Measurements from ENCODE around the gene HPSE. TPM values are rescaled to one million over a fixed set of nuclear protein-coding genes. Genes with fewer than 3 reads are reported as not detected.

The HPSE gene
- total RNA-seq, 1 donor from 2014 or later, result 1.8 TPM

- H3K27ac Mint-ChIP-seq (ENCODE audit: unreplicated experiment), result no peak overlapping the region
- no peak overlapping the region for H3K4me3 Mint-ChIP-seq (ENCODE audit: unreplicated experiment)
- no peaks in the 10 kb centered on the region for H3K27me3 Mint-ChIP-seq (ENCODE audit: unreplicated experiment)
- no peaks in the 10 kb centered on the region for H3K36me3 Mint-ChIP-seq (ENCODE audit: unreplicated experiment)
- DNase-seq, result no peak
- H3K4me1 Mint-ChIP-seq (ENCODE audit: low read depth, unreplicated experiment), result no peaks in the 10 kb centered on the region
- no peaks in the 10 kb centered on the region for H3K9me3 Mint-ChIP-seq (ENCODE audit: unreplicated experiment)
- TF ChIP-seq CTCF (IDR thresholded peaks at IDR 0.05; ENCODE audit: partially characterized antibody, unreplicated experiment), result no peak
Measured at GRCh38 chr4:83267830-83268475, 66.7 kb downstream of the HPSE start.

GRCh38 chr4:83267121-83267829, 67.4 kb downstream of the HPSE start:
- no peaks in the 10 kb centered on the region for H3K27me3 Mint-ChIP-seq (ENCODE audit: unreplicated experiment)
- H3K36me3 Mint-ChIP-seq (ENCODE audit: unreplicated experiment), result no peaks in the 10 kb centered on the region
- no peaks in the 10 kb centered on the region for H3K4me1 Mint-ChIP-seq (ENCODE audit: low read depth, unreplicated experiment)
- H3K27ac Mint-ChIP-seq (ENCODE audit: unreplicated experiment), result no peak overlapping the region
- no peak for DNase-seq
- no peak overlapping the region for H3K4me3 Mint-ChIP-seq (ENCODE audit: unreplicated experiment)
- H3K9me3 Mint-ChIP-seq (ENCODE audit: unreplicated experiment), result no peaks in the 10 kb centered on the region
- TF ChIP-seq CTCF (IDR thresholded peaks at IDR 0.05; ENCODE audit: partially characterized antibody, unreplicated experiment), result no peak

- no peak for DNase-seq
- Mint-ChIP-seq H3K9me3 (ENCODE audit: unreplicated experiment) (no peaks in the 10 kb centered on the region), H3K27ac (ENCODE audit: unreplicated experiment) (no peak overlapping the region), H3K27me3 (ENCODE audit: unreplicated experiment) (no peaks in the 10 kb centered on the region), H3K36me3 (ENCODE audit: unreplicated experiment) (no peaks in the 10 kb centered on the region), H3K4me1 (ENCODE audit: low read depth, unreplicated experiment) (no peaks in the 10 kb centered on the region), H3K4me3 (ENCODE audit: unreplicated experiment) (no peak overlapping the region)
- no peak for TF ChIP-seq CTCF (IDR thresholded peaks at IDR 0.05; ENCODE audit: partially characterized antibody, unreplicated experiment)
Measured at GRCh38 chr4:83266689-83267088, 68.0 kb downstream of the HPSE start.

GRCh38 chr4:83263106-83263505, 71.5 kb downstream of the HPSE start:
- H3K27ac Mint-ChIP-seq (ENCODE audit: unreplicated experiment), result no peak overlapping the region
- no peaks in the 10 kb centered on the region for H3K36me3 Mint-ChIP-seq (ENCODE audit: unreplicated experiment)
- DNase-seq, result no peak
- H3K4me3 Mint-ChIP-seq (ENCODE audit: unreplicated experiment), result no peak overlapping the region
- no peaks in the 10 kb centered on the region for H3K9me3 Mint-ChIP-seq (ENCODE audit: unreplicated experiment)
- no peaks in the 10 kb centered on the region for H3K27me3 Mint-ChIP-seq (ENCODE audit: unreplicated experiment)
- no peak for TF ChIP-seq CTCF (IDR thresholded peaks at IDR 0.05; ENCODE audit: partially characterized antibody, unreplicated experiment)
- H3K4me1 Mint-ChIP-seq (ENCODE audit: low read depth, unreplicated experiment), result peaks cover 2% of the 10 kb centered on the region

- no peak overlapping the region for H3K4me3 Mint-ChIP-seq (ENCODE audit: unreplicated experiment)
- no peak overlapping the region for H3K27ac Mint-ChIP-seq (ENCODE audit: unreplicated experiment)
- no peak for DNase-seq
- peaks cover 6% of the 10 kb centered on the region for H3K4me1 Mint-ChIP-seq (ENCODE audit: low read depth, unreplicated experiment)
- no peaks in the 10 kb centered on the region for H3K27me3 Mint-ChIP-seq (ENCODE audit: unreplicated experiment)
- H3K36me3 Mint-ChIP-seq (ENCODE audit: unreplicated experiment), result no peaks in the 10 kb centered on the region
- TF ChIP-seq CTCF (IDR thresholded peaks at IDR 0.05; ENCODE audit: partially characterized antibody, unreplicated experiment), result no peak
- H3K9me3 Mint-ChIP-seq (ENCODE audit: unreplicated experiment), result peaks cover 2% of the 10 kb centered on the region
Measured at GRCh38 chr4:83262682-83263081, 72.0 kb downstream of the HPSE start.
